GM19372 (cell line): ENCODE results near the gene ZNF276.
"Not testable (repeated sequence)": the region's sequence is repeated elsewhere in the genome, so short reads cannot be mapped to it uniquely, and the experiment has no call there.

Experiments used
- ATAC-seq: cut with Tn5 transposase; IDR thresholded peaks from one replicate; pipeline ENCODE4 v1.9.1; 2021; ENCODE audit warnings: mild to moderate bottlenecking, low read depth, moderate library complexity; ENCODE audit not compliant: unreplicated experiment

Gene ZNF276

DNA sequence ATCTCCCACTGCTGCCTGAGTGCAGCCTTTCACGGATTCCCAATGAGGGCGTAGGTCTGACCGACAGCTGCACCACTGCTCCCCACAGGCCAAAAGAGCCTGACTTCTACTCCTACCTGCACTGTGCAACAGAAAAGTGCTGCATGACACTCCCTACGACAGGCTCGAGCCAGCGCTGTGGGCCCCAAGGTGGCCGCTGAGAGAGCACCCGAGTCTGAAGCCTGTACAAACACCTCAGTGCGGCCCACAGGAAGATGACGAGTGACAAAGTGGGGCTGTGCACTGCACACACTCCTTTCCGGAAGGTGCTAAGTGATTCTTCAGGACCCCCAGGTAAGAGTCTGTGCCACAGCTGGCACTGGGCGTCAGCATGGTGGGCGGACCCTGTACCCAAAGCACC is 53.9 kb downstream of the ZNF276 start:
- no peak for ATAC-seq

DNA sequence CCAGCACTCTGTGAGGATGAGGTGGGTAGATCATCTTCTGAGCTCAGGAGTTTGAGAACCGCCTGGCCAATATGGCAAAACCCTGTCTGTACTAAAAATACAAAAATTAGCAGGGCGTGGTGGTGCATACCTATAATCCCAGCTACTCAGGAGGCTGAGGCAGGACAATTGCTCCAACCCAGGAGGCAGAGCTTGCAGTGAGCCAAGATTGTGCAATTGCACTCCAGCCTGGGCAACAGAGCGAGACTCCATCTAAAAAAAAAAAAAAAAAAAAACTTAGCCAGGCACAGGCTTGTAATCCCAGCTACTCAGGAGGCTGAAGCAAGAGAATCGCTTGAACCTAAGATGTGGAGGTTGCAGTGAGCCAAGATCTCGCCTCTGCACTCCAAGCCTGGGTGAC is 56.9 kb downstream of the ZNF276 start:
- not testable (repeated sequence) for ATAC-seq

DNA sequence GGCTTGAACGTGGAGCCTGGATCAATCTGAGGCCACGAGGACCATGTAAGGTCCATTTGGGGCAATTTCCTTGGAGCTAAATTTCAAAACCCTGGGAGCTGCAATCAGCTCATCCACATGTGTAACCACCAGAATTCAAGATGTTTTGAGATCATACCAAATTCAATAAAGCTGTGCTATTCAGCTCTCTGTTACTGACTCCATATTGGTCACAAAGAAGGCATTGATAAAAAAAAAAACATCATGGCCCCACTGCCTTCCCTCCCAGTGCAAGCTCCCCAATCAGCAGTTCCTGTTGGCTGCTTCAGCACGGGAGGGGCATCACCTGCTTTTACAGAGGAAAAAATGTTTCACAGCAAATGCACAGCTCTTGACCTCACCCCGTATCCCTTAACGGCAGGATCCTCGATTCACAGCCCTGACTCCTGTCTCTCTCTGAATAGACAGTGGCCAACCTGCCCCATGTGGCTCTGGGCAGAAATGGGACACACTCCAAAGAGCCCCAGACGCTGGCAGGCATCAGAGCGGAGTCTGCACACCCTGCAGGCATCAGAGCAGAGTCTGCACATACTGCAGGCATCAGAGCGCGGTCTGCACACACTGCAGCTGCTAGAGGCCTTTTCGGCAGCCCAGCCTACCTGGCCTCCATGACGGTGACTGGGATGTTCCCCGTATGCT is 58.0 kb downstream of the ZNF276 start:
- no peak for ATAC-seq

DNA sequence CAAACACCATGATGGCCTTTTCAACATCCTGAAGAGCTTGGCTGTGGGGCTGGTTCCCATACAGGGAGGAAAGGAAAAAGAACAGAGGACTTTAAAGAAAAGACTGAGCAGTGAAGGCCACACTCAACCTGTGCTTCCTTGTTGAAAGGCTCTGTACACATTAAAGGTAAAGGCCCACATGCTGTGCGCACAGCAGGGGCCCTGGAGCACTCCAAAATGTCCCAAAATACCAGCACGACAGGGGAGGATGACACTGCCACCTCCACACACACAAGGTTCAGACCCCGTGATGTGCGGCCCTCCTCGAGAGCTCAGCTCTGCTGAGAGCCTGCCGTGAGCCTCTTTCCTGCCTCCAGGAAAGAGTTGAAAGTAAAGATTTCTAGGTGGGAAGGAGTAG is 58.6 kb downstream of the ZNF276 start:
- ATAC-seq, result no peak

DNA sequence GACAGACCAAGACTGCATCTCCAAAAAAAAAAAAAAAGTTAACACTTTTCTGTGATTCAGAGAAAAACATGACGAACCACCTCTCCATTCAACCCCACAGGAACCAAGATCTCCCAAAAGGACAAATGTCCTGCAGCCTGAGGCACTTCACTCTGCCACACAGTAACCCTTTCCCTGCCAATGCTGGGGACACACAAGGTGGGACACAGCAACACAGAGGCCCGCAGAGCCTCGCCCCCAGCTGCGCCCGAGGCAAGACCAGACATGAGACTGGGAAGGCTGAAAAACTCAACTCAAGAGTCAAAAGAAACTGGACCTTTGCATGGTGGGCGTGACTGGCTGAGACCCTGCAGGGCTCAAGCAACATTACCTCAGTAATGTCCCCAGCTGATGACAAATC is 61.2 kb downstream of the ZNF276 start:
- no peak for ATAC-seq

DNA sequence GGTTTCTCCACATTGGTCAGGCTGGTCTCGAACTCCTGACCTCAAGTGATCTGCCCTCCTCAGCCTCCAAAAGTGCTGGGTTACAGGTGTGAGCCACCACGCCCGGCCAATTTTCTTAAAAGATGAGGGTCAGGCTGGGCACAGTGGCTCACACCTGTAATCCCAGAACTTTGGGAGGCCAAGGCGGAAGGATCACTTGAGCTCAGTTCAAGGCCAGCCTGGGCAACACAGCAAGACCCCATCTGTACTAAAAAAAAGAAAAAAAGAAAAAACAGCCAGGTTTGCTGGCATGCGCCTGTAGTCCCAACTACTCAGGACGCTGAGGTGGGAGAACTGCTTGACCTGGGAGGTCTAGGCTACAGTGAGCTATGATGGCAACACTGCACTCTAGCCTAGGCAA is 62.6 kb downstream of the ZNF276 start:
- ATAC-seq, result not testable (repeated sequence)

DNA sequence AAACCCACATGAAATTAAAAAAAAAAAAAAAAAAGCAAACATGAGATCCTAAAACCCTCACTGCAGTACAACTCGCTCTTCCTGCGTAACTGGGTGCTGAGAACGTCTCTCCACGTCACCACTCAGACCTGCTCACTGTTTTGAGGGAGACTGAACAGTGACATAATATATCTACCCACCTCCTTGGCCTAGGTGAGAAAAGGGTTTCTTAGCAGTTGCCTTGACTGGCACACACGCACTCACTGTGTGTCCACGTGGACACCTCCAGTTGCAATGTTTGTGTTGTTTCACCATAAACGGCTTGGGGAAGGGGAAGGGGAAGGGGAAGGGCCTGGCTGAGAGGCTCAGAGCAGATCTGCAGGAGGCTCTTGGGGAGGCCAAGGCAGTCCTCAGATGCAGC is 63.1 kb downstream of the ZNF276 start:
- ATAC-seq, result no peak

DNA sequence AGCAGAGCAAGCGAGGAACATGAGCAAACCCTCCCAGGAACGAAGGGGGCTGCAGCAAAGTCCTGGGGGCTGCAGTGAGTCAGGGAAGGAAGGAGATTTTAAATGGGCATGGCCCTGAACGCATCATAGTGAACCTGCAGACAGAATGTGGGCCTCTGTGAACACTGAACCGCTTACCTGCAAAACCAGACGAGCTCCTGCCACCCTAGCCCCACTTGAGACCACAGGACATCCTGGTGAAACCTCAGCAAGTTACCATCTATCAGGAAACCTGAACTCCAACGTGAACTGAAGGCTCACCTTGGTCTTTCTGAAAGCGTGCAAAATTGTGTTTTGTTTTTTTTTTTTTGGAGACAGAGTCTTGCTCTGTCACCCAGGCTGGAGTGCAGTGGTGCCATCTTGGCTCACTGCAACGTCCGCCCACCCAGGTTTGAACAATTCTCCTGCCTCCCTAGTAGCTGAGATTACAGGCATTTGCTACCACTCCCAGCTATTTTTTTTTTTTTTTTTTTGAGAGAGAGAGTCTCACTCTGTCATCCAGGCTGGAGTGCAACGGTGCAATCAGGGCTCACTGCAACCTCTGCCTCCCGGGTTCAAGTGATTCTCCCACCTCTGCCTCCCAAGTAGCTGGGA is 64.3 kb downstream of the ZNF276 start:
- no peak for ATAC-seq

DNA sequence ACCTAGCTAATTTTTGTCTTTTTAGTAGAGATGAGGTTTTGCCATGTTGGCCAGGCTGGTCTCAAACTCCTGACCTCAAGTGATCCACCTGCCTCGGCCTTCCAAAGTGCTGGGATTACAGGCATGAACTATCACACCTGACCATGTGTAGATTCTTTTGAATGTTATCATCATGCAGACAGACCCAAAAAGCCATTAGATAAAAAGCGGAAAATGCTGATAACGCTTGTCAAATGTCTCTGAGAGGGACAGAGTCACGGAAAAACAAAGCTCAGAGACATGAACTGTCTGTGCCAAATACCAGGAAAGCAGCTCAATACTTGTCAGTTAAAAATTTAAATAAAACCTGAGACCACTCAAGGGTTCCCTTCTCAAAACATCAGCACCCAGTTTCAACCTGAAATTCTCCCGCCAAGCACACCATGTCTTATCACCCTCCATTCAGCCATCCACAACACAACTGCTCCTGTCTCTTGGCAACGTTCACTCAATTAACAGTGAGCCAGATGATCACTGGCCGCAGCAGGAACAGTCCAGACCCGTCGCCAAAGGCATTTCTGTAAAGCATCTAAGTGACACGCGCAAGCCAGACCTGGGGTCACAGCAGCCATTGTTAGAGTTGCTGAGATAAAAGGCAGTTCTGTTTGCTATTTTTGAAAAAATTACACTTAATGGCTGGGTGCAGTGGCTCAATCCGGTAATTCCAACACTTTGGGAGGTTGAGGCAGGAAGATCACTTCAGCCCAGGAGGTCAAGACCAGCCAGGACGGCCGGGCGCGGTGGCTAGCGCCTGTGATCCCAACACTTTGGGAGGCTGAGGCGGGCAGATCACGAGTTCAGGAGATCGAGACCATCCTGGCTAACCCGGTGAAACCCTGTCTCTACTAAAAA is 65.4 kb downstream of the ZNF276 start:
- no peak for ATAC-seq

DNA sequence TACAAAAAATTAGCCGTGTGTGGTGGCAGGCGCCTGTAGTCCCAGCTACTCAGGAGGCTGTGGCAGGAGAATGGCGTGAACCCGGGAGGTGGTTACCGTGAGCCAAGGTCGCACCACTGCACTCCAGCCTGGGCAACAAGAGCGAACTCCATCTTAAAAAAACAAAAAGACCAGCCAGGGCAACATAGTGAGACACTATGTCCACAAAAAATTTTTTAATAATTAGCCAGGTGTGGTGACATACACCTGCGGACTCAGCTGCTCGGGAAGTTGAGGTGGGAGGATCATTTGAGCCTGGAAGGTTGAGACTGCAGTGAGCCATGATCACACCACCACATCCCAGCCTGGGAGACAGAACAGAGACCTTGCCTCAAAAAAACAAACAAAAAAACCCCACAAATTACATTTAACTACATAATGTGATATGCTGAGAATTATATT is 66.0 kb downstream of the ZNF276 start:
- ATAC-seq, result no peak
